KOPT-K1 (cell line): ENCODE results near the gene MDM1.
A peak's percentile ranks its signal among the peaks of the same experiment; 100 is the strongest.

ENCODE experiments used
- H3K27ac ChIP-seq: fragments of 200-600 bp; sonication (generic); 2 replicates; pipeline ENCODE4 v1.5.1; 2016; ENCODE audit warnings: antibody characterized with exemption, mild to moderate bottlenecking, low read depth, low read length; ENCODE audit not compliant: poor library complexity, severe bottlenecking
- H3K36me3 ChIP-seq: fragments of 200-600 bp; sonication (generic); 2 replicates; pipeline ENCODE4 v1.5.1; 2017; ENCODE audit warnings: antibody characterized with exemption, mild to moderate bottlenecking, low read length, moderate library complexity; ENCODE audit not compliant: insufficient read depth
- H3K9me3 ChIP-seq: fragments of 200-600 bp; sonication (generic); 2 replicates; pipeline ENCODE4 v1.5.1; 2017; ENCODE audit warnings: antibody characterized with exemption, low read length, mild to moderate bottlenecking; ENCODE audit not compliant: insufficient read depth, poor library complexity, severe bottlenecking

The MDM1 gene

DNA sequence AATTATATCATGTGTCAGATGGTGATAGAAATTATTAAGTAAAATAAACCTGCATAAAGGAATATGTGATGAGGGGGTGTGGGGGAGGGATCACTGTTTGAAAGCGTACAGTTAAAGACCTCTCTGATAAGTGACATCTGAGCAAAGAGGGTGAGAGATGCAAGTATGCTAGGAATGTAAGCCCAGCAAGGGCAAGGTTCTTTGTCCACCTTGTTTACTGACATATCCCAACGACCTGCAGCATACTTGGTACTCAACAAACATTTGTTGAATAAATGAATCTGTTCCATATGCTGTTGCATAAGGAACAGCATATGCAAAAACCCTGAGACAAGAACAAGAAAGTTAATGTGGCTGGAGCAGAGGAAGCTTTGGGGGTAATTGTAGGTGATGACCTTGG lies 12.0 kb upstream of the MDM1 start:
- no peaks in the 10 kb centered on the region for H3K36me3 ChIP-seq
- no peaks in the 10 kb centered on the region for H3K9me3 ChIP-seq
- H3K27ac ChIP-seq = no peak overlapping the region

DNA sequence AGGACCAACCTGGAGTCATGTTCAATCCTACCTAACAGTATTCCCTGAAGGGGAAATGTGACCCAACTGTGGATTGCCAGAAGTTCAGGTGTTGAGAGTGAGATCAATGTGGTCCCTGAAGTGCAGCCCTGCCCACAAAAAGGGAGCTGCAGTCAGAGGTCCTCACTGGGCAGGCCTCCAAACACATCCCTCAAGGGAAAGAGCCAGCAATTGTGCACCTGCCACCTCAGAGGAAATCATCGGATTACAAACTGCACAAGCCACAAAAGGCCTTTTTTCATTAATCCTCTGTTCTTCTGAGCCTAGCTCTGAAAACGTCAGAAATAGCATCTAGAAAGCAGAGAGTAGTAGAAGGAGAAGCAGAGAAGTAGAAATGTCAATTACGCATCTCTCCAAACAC lies 10.8 kb upstream of the MDM1 start:
- Histone ChIP-seq H3K27ac (peak overlapping the region; percentile 27), H3K9me3 (no peaks in the 10 kb centered on the region), H3K36me3 (no peaks in the 10 kb centered on the region)

DNA sequence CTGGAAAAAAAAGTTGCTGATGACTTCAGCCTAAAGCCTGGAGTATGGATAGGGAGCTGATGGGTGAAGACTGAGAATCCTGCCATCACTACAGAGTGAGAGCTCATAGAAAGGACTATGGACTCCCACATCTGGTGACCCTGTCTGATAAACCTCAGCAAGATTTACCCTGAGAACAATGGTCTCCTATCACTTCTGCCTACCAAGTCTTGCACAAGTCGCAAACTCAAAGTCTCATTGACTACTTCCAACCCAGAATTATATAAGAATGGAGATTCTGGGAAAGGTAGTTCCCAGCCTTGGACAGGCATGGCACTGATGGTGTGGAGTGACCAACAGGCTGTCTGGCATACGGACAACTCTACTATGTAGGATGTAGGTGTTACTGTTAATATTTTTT lies 9.7 kb upstream of the MDM1 start:
- no peaks in the 10 kb centered on the region for H3K9me3 ChIP-seq
- H3K27ac ChIP-seq = no peak overlapping the region
- H3K36me3 ChIP-seq = no peaks in the 10 kb centered on the region

DNA sequence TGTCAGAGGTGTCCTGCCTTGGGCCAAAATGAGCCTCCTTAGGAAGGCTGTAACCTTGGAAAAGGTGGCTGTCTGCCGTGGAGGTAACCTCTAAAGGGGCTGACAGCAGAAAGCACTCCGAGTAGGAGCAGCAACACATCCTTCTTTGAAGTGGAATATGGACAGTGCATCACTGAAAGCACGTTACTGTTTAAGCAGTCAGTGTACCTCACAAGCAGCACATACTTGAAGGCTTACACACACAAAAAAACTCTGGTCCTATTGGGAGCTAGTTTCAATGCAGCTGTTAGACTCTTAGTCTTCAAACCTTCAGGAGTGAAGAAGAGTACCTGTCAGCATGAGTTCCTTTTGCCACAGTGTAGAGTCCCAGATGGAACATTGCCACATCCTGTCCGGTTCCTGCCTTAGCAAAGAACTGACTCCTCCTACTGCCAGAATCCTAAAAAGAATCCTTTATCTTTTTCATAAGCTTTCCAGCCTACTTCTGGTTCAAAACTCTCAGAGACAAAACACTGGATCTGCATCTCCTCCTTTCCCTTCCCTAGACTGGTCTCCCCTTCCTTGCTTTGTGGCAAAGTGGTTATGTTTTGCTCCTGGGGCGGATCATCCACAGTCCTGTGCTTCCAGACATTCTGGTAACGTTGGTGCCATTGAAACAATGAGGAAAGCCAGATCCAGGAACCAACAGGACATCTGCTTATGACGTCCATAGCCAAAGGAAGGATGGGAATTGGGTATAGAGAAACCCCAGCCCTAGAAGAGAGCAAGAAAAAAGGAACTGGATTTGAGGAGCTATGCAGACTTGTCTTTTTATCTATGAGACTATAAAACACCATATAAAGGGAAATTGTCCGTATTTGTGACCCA lies 8.5 kb upstream of the MDM1 start:
- Histone ChIP-seq H3K27ac (no peak overlapping the region), H3K36me3 (no peaks in the 10 kb centered on the region), H3K9me3 (no peaks in the 10 kb centered on the region)

DNA sequence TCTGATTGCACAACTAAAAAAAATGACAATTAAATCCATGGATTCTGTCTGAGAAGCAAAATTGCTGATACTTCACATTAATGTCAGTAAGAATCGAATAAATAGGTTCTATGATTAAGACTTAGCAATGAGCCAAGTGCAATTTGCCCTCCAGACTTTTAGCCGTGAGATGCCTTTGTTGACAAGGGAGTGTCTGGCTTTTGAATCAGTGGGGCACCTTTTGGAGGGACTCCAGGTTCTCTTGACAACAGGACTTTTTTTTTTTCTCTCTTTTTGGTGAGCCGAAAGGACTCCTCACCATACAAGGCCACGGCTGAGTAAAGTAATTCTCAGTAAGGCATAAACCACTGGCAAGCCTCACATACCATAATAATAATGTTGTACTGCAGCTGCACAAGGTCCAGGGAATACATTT lies 4.7 kb upstream of the MDM1 start:
- no peaks in the 10 kb centered on the region for H3K36me3 ChIP-seq
- no peak overlapping the region for H3K27ac ChIP-seq
- no peaks in the 10 kb centered on the region for H3K9me3 ChIP-seq

DNA sequence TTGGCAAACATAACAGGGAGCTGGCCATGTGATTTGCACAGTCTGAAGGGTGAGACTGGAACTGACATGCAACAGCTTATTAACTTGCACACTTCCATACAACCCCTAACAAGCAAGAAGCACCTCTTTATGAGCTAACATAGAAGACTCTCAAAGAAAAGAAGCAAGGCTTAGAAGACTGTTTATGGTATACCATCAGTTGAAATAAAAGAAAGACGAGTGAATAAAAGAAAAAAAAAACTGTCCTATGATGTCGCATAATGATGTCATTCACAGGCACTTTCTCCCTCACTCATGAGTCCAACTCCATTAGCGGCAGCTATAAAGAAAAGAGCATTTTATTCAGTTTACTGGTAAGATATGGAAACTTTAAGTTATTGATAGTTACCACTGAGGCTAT lies 3.3 kb upstream of the MDM1 start:
- H3K9me3 ChIP-seq = no peaks in the 10 kb centered on the region
- no peak overlapping the region for H3K27ac ChIP-seq
- no peaks in the 10 kb centered on the region for H3K36me3 ChIP-seq

DNA sequence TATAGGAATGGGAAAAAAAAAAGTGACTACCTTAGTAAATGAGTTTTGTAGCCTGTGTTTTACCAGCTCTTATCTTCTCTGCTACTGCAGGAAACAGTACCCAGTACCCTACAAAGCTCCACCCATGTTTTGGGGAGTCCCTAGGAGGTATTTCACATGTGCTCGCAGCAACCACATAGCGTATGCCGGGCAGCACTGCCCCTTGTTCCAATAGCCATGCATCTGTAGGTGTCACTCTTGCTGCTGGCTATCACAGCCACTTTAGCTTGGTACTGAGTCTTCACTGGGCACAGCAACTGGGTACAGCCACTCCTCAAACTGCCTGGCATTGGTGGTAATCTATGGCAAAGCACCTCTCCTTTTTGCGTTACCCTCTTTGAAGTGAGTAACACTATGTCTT lies 2.0 kb upstream of the MDM1 start:
- H3K36me3 ChIP-seq = peaks cover 10% of the 10 kb centered on the region
- no peaks in the 10 kb centered on the region for H3K9me3 ChIP-seq
- H3K27ac ChIP-seq = no peak overlapping the region

DNA sequence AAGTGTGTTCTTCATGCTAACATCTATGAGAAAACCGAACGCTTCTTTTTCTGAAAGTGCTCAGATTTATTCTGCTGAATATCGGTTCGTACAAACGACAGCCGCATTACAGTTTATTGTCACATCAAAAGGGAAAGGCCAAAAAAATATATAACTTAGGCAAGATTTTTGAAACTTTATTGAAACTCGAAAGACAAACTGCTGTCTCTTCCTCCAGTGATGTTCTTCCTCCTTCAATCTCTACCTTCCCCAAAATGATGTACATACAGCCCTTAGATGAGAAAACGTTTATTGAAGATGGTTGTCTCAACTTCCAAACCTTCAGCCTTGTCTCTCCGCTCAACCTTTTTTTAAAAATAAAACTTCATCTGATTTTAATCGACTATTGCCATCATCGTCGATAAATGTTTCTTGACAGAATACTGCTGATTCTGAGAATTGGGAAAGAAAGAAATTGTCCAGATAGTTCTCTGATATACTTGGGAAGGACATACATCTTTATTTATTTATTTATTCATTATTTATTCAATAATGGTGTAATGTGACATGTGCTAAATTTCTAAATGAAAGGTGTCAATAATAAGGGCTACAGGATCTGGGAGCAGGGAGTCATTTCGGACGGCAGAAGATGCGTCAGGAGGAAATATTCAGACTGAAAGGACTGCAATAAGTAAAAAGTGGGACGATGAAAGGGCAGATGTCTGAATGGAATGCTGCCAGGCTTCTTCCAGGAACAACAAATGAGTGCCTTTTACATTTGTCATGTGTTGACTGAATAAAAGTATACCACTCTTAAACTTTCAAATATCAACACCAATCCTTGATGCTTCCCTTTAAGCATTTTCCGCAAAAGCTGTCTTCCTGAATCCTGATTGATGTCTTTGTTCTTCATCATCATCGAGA lies 817 bp upstream of the MDM1 start:
- H3K27ac ChIP-seq = peak overlapping the region; percentile 68
- H3K9me3 ChIP-seq = no peaks in the 10 kb centered on the region

DNA sequence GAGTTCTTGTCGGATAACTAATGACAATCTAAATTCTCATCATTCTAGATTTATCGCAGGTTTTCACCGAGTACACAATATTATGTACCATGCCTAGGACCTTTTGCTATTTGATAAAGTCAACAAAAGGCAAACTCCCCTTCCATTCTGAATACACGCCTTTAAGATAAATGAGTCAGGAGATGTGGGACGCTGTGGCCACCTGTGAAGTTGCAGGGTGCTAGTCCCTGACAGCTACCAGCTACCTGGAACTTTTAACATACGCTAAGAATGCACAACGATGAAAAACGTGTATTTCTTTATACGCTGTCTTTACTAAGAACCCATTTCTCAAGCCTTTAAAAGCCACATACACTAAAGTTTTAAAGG lies 678 bp downstream of the MDM1 start:
- H3K27ac ChIP-seq = peak overlapping the region; percentile 68
- H3K36me3 ChIP-seq = peaks cover 28% of the 10 kb centered on the region
- H3K9me3 ChIP-seq = no peaks in the 10 kb centered on the region

More for the DNA sequence above, 817 bp upstream of the MDM1 start:
- H3K36me3 ChIP-seq = peaks cover 16% of the 10 kb centered on the region

DNA sequence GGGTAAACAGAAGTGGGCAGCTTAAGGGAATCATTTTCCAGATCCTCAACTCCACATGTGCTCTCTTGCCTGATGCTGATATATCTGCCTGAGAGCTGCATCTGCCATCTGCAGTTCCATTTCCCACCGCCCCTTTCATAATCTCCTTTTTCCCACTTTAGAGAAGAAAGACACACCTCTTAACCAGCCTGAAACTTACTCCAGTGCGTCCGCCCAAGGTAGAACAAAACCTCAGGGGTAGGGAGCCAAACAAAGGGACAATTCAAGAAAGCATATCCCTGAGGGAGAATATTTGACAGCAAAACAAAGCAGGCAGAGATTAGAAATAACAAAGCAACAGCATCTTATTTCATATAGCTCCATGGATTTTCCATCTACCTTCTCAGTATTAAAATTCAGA lies 4.3 kb downstream of the MDM1 start:
- Histone ChIP-seq H3K36me3 (peaks cover 56% of the 10 kb centered on the region), H3K27ac (no peak overlapping the region), H3K9me3 (no peaks in the 10 kb centered on the region)

DNA sequence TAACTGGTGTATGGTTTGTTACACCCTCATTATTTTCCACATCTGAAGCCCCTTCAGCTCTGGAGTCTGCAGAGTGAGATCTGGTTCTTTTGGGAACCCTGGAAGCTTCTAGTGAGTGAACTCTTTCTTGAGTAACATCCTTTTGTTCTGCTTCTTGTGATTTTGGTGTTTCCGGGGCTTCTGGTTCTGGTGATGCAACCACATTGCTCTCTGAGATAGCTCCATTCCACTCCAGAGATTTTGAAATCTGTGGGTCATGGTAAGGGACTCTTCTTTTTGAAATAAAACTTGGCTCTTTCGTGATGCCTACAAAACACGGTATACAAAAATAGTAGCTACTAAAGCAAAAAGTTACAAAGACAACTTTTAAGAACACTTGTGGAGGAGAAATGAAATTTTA lies 5.4 kb downstream of the MDM1 start:
- H3K27ac ChIP-seq = no peak overlapping the region

DNA sequence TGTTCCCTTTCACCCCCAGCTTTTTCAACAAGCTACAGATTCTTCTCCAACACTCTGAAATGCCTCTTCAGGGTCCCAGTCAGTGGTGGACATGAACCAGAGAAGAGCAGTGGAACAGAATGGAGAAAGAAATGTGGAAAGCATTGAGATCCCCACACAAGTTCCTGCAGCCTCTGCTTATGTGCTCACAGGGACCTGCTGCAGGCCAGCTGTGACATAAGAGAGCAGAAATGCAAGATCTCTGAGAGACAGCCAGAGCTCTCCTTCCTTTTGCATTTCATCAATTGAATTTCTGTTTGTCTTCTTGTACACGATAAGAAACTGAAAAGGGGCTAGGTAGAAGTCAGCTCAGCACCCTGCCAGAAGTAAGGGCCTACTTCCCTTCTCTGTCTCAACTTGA lies 6.2 kb downstream of the MDM1 start:
- Histone ChIP-seq H3K27ac (no peak overlapping the region), H3K36me3 (peaks cover 73% of the 10 kb centered on the region), H3K9me3 (no peaks in the 10 kb centered on the region)

More for the DNA sequence above, 5.4 kb downstream of the MDM1 start:
- Histone ChIP-seq H3K9me3 (no peaks in the 10 kb centered on the region), H3K36me3 (peaks cover 66% of the 10 kb centered on the region)

DNA sequence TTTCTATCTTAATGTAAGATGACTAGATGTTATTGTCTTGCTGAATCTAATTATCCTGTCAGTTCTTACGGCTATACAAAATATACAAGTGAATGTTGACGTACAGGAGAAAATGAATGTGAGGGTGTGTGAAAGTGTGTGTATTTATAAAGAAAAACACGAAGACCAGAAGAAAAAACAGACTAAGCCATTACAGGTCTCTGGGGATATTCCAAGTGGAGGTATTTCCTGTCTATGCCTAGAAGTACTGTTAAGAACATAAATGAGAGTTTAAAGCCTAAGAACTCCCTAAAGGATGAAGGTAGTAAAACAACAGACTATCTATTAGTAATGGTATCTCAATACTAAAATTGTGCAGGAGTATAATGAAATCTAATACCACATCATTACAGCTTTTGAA lies 7.6 kb downstream of the MDM1 start:
- Histone ChIP-seq H3K27ac (no peak overlapping the region), H3K36me3 (peaks cover 71% of the 10 kb centered on the region), H3K9me3 (no peaks in the 10 kb centered on the region)

DNA sequence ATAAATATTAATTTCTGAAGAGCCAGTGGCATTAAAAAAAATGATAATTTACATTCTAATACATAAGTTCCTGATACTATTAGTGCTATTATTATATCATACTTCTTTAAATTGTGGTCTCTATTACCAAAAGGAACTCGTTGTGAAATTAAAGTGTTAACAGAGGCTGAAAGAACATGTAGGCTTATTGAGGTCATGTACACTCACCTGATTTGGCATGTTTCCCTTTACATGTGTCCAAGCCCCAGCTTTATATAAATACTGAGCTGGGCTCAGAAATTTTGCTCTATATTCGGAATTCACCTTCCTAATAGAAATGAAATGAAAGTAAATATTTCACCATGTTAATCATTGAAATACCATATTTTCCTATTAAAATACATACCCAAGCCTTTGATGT lies 11.0 kb downstream of the MDM1 start:
- Histone ChIP-seq H3K9me3 (no peaks in the 10 kb centered on the region), H3K27ac (no peak overlapping the region), H3K36me3 (peaks cover 56% of the 10 kb centered on the region)

DNA sequence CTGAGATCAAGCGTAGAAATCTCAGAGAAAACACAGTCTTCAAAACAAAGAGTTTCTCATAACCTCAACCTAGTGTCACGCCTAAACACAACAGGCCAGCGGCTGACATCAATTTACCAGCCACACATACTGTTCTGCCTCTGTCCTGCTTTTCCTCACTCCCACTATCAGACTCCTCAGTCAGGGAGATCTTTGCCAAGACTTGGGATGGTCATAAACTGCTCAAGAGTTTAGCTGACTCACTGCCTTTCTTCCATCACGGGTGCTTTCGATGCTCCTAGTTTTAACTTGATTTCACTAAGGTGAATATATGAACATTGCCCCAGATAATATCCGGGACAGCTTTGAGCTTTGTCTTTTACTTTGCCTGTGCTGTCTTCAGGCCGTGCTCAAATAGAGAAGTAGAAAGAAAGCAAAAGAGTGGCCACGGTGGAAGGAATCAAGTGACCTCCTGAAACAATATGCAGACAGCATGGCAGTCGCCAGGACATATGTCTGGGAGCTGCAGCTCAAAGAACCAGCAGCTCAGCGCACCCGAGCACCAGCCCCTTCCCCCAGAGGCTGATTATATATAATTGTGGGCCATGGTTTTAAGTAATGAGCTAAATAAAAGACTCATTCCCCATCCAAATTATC lies 12.1 kb downstream of the MDM1 start:
- peaks cover 47% of the 10 kb centered on the region for H3K36me3 ChIP-seq
- H3K27ac ChIP-seq = no peak overlapping the region
- H3K9me3 ChIP-seq = no peaks in the 10 kb centered on the region
